Stimulated activated CD4-positive, alpha-beta T cell treated with anti-CD3 and anti-CD28 coated beads, Interleukin-1b, Interleukin-23, amount 100 ng/mL, for 1 hour (primary cell): Measurements from ENCODE around the gene PIP4K2A.

Experiments used
- DNase-seq, 2 donors: peaks; one replicate each; pipeline ENCODE4 v3.0.0-alpha.2; 2020; ENCODE audit warnings: low read depth in 2 of 2

PIP4K2A gene

DNA sequence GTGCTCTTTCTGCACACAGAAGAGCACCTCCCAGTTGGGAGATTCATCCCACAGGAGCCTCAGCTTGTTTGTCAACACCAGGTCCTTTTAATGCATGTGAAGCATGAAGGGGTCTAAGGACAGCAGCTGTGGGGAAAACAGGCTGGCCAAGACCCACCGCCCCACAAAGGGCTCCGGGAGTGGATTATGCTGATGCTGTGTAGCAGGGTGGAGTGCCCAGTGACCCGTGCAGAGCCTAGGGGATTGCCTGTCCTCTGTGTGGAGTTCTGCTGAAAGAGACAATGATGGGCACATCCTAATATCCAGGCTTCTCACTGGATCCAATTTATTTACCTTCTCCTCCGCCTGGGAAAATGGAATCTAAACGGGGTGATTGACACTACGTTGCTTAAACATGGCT lies 74.0 kb downstream of the PIP4K2A start:
- no peak for DNase-seq

GRCh38 chr10:22638863-22639262 lies 75.5 kb downstream of the PIP4K2A start:
- no peak for DNase-seq

GRCh38 chr10:22637491-22637890 lies 76.9 kb downstream of the PIP4K2A start:
- no peak for DNase-seq

DNA sequence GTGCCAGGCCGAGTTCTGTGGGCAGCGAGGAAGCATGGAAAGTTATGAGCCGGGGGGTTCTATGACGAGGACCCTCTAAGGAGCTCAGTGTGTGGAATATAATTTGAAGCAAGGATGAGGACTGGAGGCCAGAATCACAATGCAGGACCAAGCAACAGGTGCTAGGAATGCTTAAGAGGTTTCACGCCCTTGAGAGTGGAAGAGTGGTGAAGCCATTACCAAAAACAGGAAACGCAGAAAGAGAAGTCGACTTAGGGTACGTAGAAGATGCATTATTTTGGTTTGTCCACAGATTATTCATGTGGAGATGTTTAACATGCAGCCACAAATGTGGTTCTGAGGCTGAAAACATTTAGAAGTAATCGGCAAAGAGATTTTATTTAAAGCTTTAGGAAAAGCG lies 78.7 kb downstream of the PIP4K2A start:
- DNase-seq, result no peak

- no peak for DNase-seq
These were observed 79.5 kb downstream of the PIP4K2A start for GRCh38 chr10:22634606-22635459.

DNA sequence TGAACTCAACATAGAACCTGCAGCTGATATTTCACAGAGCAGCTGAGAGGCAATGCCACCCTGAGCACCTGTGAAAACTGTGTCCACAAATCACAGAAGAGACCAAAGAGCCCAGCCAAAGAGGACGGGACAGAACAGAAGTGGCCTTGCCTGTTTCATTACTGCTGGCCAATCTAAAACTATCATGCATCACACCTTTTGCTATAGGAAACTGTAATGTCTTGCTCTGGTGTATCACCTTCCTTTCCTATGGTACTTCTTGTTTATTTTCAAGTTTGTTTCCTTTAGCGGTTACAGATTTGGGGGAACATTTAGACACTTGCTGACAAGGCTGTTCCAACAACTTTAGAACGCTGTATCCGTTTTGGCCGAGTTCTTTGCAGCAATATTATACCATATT lies 80.3 kb downstream of the PIP4K2A start:
- no peak for DNase-seq

DNA sequence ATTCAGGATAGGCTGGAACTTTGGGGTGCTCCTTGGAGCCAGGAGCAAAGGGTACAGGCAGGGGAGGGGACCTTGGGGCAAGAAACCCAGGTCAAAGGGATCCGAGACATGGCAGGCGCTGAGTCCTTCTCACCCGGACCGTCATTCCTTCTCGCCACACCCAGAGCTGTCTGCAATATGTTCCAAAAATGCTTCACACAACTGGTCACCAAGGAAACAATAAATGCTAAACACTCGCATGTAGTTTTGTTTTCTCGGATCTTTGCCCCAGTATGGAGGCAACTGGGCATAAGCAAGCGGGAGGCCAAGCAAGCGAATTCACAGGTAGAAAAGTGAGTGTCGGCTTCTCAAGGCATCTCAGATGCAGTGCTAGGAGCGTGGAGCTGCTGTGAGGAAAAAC lies 80.8 kb downstream of the PIP4K2A start:
- no peak for DNase-seq

DNA sequence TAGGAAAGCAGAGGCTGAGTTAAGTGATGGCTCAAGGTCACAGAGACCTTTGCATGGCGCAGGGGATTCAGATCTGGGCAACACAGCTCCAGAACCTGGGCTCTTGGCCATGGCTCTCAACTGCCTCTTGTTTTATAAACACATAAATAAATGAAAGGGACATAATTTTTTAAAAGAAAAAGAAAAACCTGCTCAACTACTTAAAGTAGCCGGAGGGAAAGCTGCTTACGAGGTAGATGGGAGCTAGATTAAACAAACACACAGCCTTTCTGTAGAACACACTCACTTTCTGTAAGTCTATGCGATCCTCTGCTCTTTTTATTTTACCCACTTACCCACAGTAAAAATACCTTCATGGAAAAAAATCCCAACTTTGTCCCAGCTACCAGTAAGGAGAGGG lies 81.3 kb downstream of the PIP4K2A start:
- no peak for DNase-seq

GRCh38 chr10:22631646-22632278 lies 82.6 kb downstream of the PIP4K2A start:
- DNase-seq, result no peak

DNA sequence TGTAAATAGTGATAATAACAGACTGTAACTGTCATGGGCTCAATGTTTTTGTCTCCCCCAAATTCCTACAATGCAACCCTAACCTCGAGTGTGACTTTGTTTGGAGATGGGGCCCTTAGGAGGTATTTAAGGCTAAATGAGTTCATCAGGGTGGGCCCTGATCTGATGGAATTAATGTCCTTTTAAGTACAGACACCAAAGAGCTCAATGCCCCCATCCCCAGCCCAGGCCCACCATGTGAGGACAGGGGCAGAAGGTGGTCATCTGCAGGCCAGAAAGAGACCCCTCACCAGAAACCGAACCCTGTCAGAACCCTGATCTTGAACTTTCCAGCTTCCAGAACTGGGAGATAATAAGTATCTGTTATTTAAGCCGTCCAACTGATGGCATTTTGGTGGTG lies 83.2 kb downstream of the PIP4K2A start:
- DNase-seq, result no peak

DNA sequence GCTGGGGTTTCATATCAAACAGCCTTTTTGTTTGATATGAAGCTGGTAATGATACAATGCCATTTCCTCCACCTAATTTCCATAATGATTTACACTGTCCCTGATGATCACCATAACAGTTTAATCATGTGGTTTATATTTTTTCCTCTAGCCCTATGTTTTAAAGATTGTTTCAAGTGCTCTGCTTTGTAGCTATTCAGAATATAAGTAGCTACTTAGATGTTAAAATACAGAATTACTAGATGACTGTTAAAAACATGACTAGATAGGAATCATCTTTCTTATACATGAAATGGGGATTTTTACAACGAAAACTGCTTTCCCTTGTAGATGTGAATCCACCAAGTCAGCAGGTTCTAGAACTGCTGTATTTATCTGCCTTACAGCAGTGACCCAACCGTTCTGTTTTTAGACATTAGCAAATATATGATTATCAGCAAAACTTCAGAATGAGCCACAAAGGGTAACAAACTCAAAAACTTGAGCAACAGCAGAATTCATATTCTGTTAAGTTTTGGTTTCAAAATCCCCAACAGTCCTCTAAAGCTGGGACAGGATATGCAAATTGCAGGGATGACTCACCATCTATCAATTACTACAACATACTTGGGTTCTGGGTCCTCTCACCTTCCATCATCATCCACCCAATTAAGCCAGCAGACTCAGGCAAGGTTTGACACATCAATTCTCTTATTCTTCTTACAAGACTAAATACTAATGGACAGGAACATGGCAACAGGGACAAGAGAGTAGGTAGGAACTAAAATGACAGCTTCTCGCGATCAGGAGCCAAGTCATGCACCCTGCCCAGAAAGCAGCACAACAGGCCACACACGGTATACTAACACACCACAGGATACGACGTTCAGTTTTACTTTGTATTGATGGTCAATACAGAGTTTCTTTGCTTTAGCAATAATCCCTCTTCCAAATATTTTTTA lies 83.9 kb downstream of the PIP4K2A start:
- no peak for DNase-seq

GRCh38 chr10:22629852-22630233 lies 84.5 kb downstream of the PIP4K2A start:
- no peak for DNase-seq

GRCh38 chr10:22629126-22629525 lies 85.3 kb downstream of the PIP4K2A start:
- DNase-seq, result no peak

DNA sequence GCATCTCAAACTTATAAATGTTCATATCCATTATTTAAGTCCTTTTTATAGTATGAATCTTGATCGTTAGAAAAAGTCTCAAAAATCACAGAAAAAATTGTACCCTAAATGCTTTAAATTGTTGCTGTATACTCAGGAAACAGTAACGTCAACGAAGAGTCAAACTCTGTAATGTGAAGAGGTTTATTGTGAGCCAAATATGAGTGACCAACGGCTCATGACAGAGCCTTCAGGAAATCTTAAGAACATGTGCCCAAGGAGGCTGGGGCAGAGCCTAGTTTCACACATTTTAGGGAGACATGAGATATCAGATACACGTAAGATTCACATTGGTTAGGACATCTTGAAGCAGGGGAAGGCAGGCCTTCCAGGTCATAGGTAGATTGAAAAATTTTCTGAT lies 86.1 kb downstream of the PIP4K2A start:
- no peak for DNase-seq

- DNase-seq, result no peak
These were observed 87.6 kb downstream of the PIP4K2A start for GRCh38 chr10:22626784-22627183.

GRCh38 chr10:22625516-22626290 lies 88.7 kb downstream of the PIP4K2A start:
- DNase-seq, result no peak

- no peak for DNase-seq
These were observed 90.1 kb downstream of the PIP4K2A start for GRCh38 chr10:22624287-22624738.

GRCh38 chr10:22623633-22624253 lies 90.6 kb downstream of the PIP4K2A start:
- DNase-seq, result no peak

DNA sequence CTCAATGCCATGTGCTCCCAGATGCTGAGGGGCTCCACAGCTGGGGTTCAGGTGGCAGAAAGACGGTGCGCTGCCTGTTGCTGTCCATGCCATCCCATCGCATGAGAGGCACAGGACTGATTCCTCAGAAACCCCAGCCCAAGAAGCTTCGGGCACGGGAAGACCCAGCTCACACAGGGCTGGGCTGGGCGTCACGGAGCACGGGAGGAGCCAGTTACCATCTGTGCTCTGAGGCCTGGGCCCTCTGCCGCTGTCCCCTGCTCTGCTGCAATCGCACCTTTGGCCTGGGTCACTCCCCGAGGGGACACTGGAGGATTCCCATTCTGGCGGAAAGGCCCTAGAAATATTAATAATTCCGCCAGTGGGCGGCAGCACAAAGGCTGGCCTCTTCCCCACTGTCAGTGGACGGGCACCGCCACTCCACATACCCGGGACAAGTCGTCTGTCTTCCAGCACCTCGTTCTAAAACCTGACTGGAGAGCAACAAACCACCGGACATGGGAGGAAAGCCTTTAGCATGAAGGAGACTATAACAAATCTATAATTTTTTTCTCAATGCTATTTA lies 92.1 kb downstream of the PIP4K2A start:
- no peak for DNase-seq

DNA sequence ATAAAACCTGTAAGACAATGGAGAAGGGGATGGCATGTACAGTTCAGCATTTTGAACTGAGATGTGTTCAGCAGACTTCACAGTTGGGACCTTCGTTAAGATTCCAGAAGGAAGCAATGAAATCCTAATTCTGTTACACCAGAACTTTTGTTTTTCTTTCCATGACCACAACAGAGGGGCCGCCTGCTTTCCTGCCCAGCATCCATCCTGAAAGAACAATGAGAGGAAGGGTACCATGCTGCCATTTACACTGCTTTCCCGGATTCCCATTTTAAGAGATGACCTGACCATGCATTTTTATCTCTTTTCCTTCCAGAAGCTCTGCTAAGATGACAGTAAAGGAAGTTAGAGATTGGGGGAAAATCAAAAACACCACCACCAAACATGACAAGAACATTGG lies 92.7 kb downstream of the PIP4K2A start:
- no peak for DNase-seq

DNA sequence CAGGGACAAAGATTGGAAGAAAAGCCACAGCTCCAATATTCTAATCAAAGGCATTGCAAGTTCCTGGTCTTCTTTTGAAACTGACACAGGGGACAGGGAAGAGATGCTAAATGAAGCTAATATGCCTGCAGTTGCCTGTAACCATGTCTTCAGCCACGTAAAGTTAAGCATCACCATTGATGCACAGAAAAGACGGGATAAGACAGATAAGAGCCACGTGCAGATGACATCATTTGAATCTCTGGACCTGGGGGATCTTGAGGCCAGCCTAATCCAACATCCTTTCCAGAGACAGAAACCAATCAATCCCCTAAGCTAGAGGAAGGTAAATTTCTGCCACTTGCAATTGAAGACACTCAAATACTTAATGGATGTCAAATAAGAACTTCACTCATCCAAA lies 93.4 kb downstream of the PIP4K2A start:
- DNase-seq, result no peak
